C4-2B (cell line): ENCODE results near the gene CMIP.

Experiments used
- H3K27ac ChIP-seq: fragments of 450-650 bp; 2 replicates; pipeline ENCODE4 v1.5.1; 2017
- CTCF ChIP-seq: fragments of 450-650 bp; conservative IDR thresholded peaks from 2 replicates; pipeline ENCODE4 v1.5.1; 2017; ENCODE audit warnings: mild to moderate bottlenecking
- ZFX ChIP-seq: fragments of 450-650 bp; IDR thresholded peaks from 2 replicates; pipeline ENCODE4 v1.6.1; 2017

Gene CMIP

DNA sequence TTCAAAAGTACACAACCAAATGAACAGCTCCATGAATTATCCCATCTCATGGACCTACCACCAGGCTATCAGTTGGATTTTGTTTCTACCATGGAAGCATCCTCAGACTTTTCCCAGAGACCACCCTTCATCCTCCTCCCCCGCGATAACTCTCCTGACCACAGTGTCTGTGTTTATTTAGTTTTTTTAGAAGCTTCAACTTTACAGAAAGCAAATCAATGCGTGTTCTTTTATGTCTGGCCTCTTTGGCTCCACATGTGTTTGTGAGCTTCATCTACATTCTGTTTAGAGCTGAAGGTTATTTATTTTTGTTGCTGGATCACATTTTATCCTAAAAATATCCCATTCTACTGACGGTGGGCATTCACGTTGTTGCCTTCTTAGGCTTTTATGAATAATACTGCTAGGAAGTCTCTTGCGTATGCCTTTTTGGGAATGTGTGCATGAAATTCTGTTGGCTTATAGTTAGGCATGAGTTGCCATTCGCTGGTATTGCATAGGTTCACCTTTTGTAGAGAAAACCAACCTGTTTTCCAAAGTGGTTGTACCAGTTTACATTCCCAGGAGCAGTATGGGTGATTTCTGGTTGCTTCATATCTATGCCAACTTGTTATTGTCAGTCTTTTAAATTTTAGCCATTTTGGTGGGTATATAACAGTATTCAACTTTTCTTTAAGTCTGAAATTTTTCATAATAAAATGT lies 83.0 kb downstream of the CMIP start:
- H3K27ac ChIP-seq, result no peak overlapping the region
- no peak for TF ChIP-seq ZFX
- TF ChIP-seq CTCF, result no peak

DNA sequence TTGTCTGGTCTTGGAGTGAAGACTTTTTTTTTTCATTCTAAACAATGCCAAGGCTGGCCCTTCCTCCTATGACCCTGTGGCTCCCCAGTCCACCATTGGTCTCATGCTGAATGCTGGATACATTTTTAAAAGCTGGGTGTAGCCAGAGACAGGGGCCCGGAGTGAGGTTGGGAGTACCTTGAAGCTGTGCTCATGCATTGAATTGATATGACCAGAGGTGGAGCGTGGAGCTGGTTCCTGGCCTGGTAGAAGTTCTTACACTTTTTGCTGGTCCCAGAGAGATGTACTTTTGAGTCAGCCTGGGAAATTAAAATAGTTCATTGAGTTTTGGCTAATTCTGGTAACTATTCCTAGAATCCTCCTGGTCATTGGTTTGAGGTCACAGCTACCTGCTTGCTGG lies 83.6 kb downstream of the CMIP start:
- no peak for TF ChIP-seq CTCF
- TF ChIP-seq ZFX, result no peak
- no peak overlapping the region for H3K27ac ChIP-seq

GRCh38 chr16:81530296-81530721 lies 85.7 kb downstream of the CMIP start:
- no peak overlapping the region for H3K27ac ChIP-seq
- no peak for TF ChIP-seq ZFX
- no peak for TF ChIP-seq CTCF

GRCh38 chr16:81530814-81531213 lies 86.2 kb downstream of the CMIP start:
- TF ChIP-seq ZFX (no peak), CTCF (no peak)
- no peak overlapping the region for H3K27ac ChIP-seq

DNA sequence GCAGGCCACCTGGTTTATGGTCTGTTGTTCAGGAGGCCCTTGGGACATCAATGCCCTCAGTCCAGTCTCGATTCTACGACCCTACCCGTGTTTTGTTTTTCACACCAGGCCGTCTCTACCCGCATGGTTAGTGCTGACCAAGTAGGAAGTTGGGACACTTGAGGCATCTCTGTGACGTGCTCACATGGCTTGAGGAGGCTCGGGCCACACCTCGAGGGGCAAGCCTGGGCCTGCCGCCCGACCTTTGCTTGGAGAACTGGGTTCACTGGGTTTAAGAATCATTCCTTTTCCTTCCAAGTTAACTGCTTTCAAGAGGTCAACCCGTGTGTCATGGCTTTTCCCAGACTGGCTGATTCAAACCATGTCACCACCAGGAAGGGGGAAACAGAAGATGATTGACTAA lies 86.8 kb downstream of the CMIP start:
- no peak overlapping the region for H3K27ac ChIP-seq
- no peak for TF ChIP-seq ZFX

- H3K27ac ChIP-seq, result no peak overlapping the region
- TF ChIP-seq CTCF (no peak), ZFX (no peak)
These were observed 88.0 kb downstream of the CMIP start for GRCh38 chr16:81532491-81533174.

DNA sequence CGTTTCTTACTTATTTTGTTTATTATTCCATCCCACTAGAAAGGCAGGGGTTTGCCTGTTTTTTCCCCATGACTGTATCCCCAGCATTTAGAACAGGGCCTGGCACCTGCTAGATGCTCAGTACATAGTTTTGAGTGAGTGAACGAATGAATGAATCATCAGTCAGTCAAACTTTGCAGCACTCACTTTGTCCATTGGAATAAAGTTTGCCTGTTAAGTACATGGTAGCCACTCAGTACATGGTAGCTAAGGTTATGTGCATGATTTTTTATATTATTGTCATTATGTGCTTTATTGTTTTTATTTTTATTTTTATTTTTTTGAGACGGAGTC lies 88.5 kb downstream of the CMIP start:
- no peak overlapping the region for H3K27ac ChIP-seq
- TF ChIP-seq CTCF (no peak), ZFX (no peak)

- TF ChIP-seq CTCF, result no peak
- TF ChIP-seq ZFX, result no peak
These were observed 91.2 kb downstream of the CMIP start for GRCh38 chr16:81535679-81536360.

More at GRCh38 chr16:81535679-81536360, 91.2 kb downstream of the CMIP start:
- H3K27ac ChIP-seq, result no peak overlapping the region
